ENCODE measurements around the gene TEX48.

The TEX48 gene

GRCh38 chr9:114687034-114687433, 5.0 kb upstream of the TEX48 start:
- H3K4me3 Mint-ChIP-seq: peak overlapping the region; percentile 65
- no peaks in the 10 kb centered on the region for H3K27me3 Mint-ChIP-seq
- H3K27ac Mint-ChIP-seq: peak overlapping the region; percentile 90
- peaks cover 71% of the 10 kb centered on the region for H3K4me1 Mint-ChIP-seq (ENCODE audit: low read depth)
- peaks cover 8% of the 10 kb centered on the region for H3K36me3 Mint-ChIP-seq
- H3K9me3 Mint-ChIP-seq (ENCODE audit: low read depth): no peaks in the 10 kb centered on the region

GRCh38 chr9:114685951-114686350, 4.0 kb upstream of the TEX48 start:
- no peaks in the 10 kb centered on the region for H3K27me3 Mint-ChIP-seq
- H3K4me1 Mint-ChIP-seq (ENCODE audit: low read depth): peaks cover 65% of the 10 kb centered on the region
- no peaks in the 10 kb centered on the region for H3K9me3 Mint-ChIP-seq (ENCODE audit: low read depth)
- H3K36me3 Mint-ChIP-seq: peaks cover 8% of the 10 kb centered on the region
- H3K27ac Mint-ChIP-seq: peak overlapping the region; percentile 90
- peak overlapping the region; percentile 15 for H3K4me3 Mint-ChIP-seq

GRCh38 chr9:114684036-114684435, 2.0 kb upstream of the TEX48 start:
- peak overlapping the region; percentile 89 for H3K27ac Mint-ChIP-seq
- peaks cover 5% of the 10 kb centered on the region for H3K36me3 Mint-ChIP-seq
- peak overlapping the region; percentile 51 for H3K4me3 Mint-ChIP-seq
- peaks cover 50% of the 10 kb centered on the region for H3K4me1 Mint-ChIP-seq (ENCODE audit: low read depth)
- no peaks in the 10 kb centered on the region for H3K27me3 Mint-ChIP-seq
- H3K9me3 Mint-ChIP-seq (ENCODE audit: low read depth): no peaks in the 10 kb centered on the region

- no peaks in the 10 kb centered on the region for H3K9me3 Mint-ChIP-seq (ENCODE audit: low read depth)
- peaks cover 39% of the 10 kb centered on the region for H3K4me1 Mint-ChIP-seq (ENCODE audit: low read depth)
Observed at GRCh38 chr9:114682846-114683245, 854 bp upstream of the TEX48 start.

GRCh38 chr9:114680259-114681001, 1.6 kb downstream of the TEX48 start:
- H3K4me3 Mint-ChIP-seq: no peak overlapping the region
- peaks cover 2% of the 10 kb centered on the region for H3K27me3 Mint-ChIP-seq
- H3K36me3 Mint-ChIP-seq: no peaks in the 10 kb centered on the region
- peaks cover 20% of the 10 kb centered on the region for H3K4me1 Mint-ChIP-seq (ENCODE audit: low read depth)
- H3K9me3 Mint-ChIP-seq (ENCODE audit: low read depth): no peaks in the 10 kb centered on the region
- H3K27ac Mint-ChIP-seq: no peak overlapping the region

More at GRCh38 chr9:114682846-114683245, 854 bp upstream of the TEX48 start:
- Mint-ChIP-seq H3K4me3 (no peak overlapping the region), H3K27ac (peak overlapping the region; percentile 62), H3K36me3 (peaks cover 3% of the 10 kb centered on the region), H3K27me3 (no peaks in the 10 kb centered on the region)

GRCh38 chr9:114678795-114679194, 3.2 kb downstream of the TEX48 start:
- Mint-ChIP-seq H3K27ac (no peak overlapping the region), H3K9me3 (ENCODE audit: low read depth) (no peaks in the 10 kb centered on the region), H3K36me3 (no peaks in the 10 kb centered on the region), H3K27me3 (peaks cover 4% of the 10 kb centered on the region), H3K4me3 (no peak overlapping the region), H3K4me1 (ENCODE audit: low read depth) (peaks cover 15% of the 10 kb centered on the region)

- Mint-ChIP-seq H3K4me3 (no peak overlapping the region), H3K9me3 (ENCODE audit: low read depth) (no peaks in the 10 kb centered on the region), H3K27me3 (peaks cover 4% of the 10 kb centered on the region), H3K4me1 (ENCODE audit: low read depth) (peaks cover 11% of the 10 kb centered on the region), H3K36me3 (no peaks in the 10 kb centered on the region), H3K27ac (no peak overlapping the region)
Observed at GRCh38 chr9:114678130-114678529, 3.9 kb downstream of the TEX48 start.

GRCh38 chr9:114677418-114677817, 4.6 kb downstream of the TEX48 start:
- peaks cover 7% of the 10 kb centered on the region for H3K27me3 Mint-ChIP-seq
- H3K4me1 Mint-ChIP-seq (ENCODE audit: low read depth): peaks cover 8% of the 10 kb centered on the region
- no peak overlapping the region for H3K27ac Mint-ChIP-seq
- H3K36me3 Mint-ChIP-seq: no peaks in the 10 kb centered on the region
- no peak overlapping the region for H3K4me3 Mint-ChIP-seq
- H3K9me3 Mint-ChIP-seq (ENCODE audit: low read depth): no peaks in the 10 kb centered on the region

GRCh38 chr9:114676901-114677300, 5.1 kb downstream of the TEX48 start:
- Mint-ChIP-seq H3K27ac (no peak overlapping the region), H3K27me3 (peaks cover 7% of the 10 kb centered on the region), H3K4me1 (ENCODE audit: low read depth) (peaks cover 6% of the 10 kb centered on the region), H3K4me3 (no peak overlapping the region), H3K9me3 (ENCODE audit: low read depth) (no peaks in the 10 kb centered on the region), H3K36me3 (no peaks in the 10 kb centered on the region)

- peaks cover 7% of the 10 kb centered on the region for H3K27me3 Mint-ChIP-seq
- no peak overlapping the region for H3K4me3 Mint-ChIP-seq
- peaks cover 3% of the 10 kb centered on the region for H3K4me1 Mint-ChIP-seq (ENCODE audit: low read depth)
Observed at GRCh38 chr9:114674798-114675540, 7.0 kb downstream of the TEX48 start.

GRCh38 chr9:114674076-114674797, 7.8 kb downstream of the TEX48 start:
- Mint-ChIP-seq H3K9me3 (ENCODE audit: low read depth) (no peaks in the 10 kb centered on the region), H3K27ac (no peak overlapping the region), H3K4me1 (ENCODE audit: low read depth) (peaks cover 3% of the 10 kb centered on the region), H3K27me3 (peaks cover 7% of the 10 kb centered on the region), H3K36me3 (no peaks in the 10 kb centered on the region), H3K4me3 (no peak overlapping the region)

More at GRCh38 chr9:114674798-114675540, 7.0 kb downstream of the TEX48 start:
- no peak overlapping the region for H3K27ac Mint-ChIP-seq
- H3K9me3 Mint-ChIP-seq (ENCODE audit: low read depth): no peaks in the 10 kb centered on the region
- H3K36me3 Mint-ChIP-seq: no peaks in the 10 kb centered on the region

- H3K9me3 Mint-ChIP-seq (ENCODE audit: low read depth): no peaks in the 10 kb centered on the region
- H3K4me3 Mint-ChIP-seq: no peak overlapping the region
- H3K4me1 Mint-ChIP-seq (ENCODE audit: low read depth): peaks cover 9% of the 10 kb centered on the region
- H3K27me3 Mint-ChIP-seq: peaks cover 5% of the 10 kb centered on the region
- no peaks in the 10 kb centered on the region for H3K36me3 Mint-ChIP-seq
- no peak overlapping the region for H3K27ac Mint-ChIP-seq
Observed at GRCh38 chr9:114671605-114672004, 10.4 kb downstream of the TEX48 start.

- H3K36me3 Mint-ChIP-seq: no peaks in the 10 kb centered on the region
- H3K27me3 Mint-ChIP-seq: peaks cover 5% of the 10 kb centered on the region
- H3K4me1 Mint-ChIP-seq (ENCODE audit: low read depth): peaks cover 11% of the 10 kb centered on the region
- H3K27ac Mint-ChIP-seq: no peak overlapping the region
- no peaks in the 10 kb centered on the region for H3K9me3 Mint-ChIP-seq (ENCODE audit: low read depth)
- H3K4me3 Mint-ChIP-seq: no peak overlapping the region
Observed at GRCh38 chr9:114669961-114670360, 12.0 kb downstream of the TEX48 start.

GRCh38 chr9:114668146-114668545, 13.8 kb downstream of the TEX48 start:
- H3K27me3 Mint-ChIP-seq: peaks cover 3% of the 10 kb centered on the region
- H3K9me3 Mint-ChIP-seq (ENCODE audit: low read depth): no peaks in the 10 kb centered on the region
- no peak overlapping the region for H3K4me3 Mint-ChIP-seq
- H3K36me3 Mint-ChIP-seq: no peaks in the 10 kb centered on the region
- no peak overlapping the region for H3K27ac Mint-ChIP-seq
- H3K4me1 Mint-ChIP-seq (ENCODE audit: low read depth): peaks cover 8% of the 10 kb centered on the region

- Mint-ChIP-seq H3K4me3 (no peak overlapping the region), H3K27ac (no peak overlapping the region), H3K36me3 (no peaks in the 10 kb centered on the region), H3K4me1 (ENCODE audit: low read depth) (peaks cover 11% of the 10 kb centered on the region), H3K27me3 (no peaks in the 10 kb centered on the region), H3K9me3 (ENCODE audit: low read depth) (no peaks in the 10 kb centered on the region)
Observed at GRCh38 chr9:114666851-114667250, 15.1 kb downstream of the TEX48 start.
